Body of pancreas (tissue), 4 donors: Measurements from ENCODE around the gene COQ4. TPM values are rescaled to one million over a fixed set of nuclear protein-coding genes. Genes with fewer than 3 reads are reported as not detected.

Source experiments
- ATAC-seq: fragments of 150-250 bp; one replicate; pipeline ENCODE4 v1.9.1; 2016
- DNase-seq, 4 donors: peaks; one replicate each; pipeline ENCODE4 v3.0.0-alpha.2; 2019
- H3K27ac ChIP-seq, 4 donors: fragments of 200-600 bp; sonication (generic); 1 replicate in 3 of 4; 2 replicates in 1 of 4; pipeline versions ENCODE4 v1.5.1 to v1.6.1; 2016 to 2019; ENCODE audit warnings: mild to moderate bottlenecking in 1 of 4, mixed read lengths in 1 of 4, moderate library complexity in 1 of 4
- H3K27me3 ChIP-seq, 2 donors: fragments of 200-600 bp; sonication (generic); one replicate each; pipeline ENCODE4 v1.6.0; 2016; ENCODE audit warnings: mild to moderate bottlenecking in 1 of 2
- H3K36me3 ChIP-seq, 2 donors: fragments of 200-600 bp; sonication (generic); replicated peaks in 1 of 2; 2 replicates each; pipeline ENCODE4 v1.5.1; 2016; ENCODE audit warnings: low read depth in 2 of 2; ENCODE audit not compliant: insufficient read depth in 1 of 2
- H3K4me1 ChIP-seq: fragments of 200-600 bp; sonication (generic); one replicate; pipeline ENCODE4 v1.6.0; 2016
- H3K4me3 ChIP-seq, 2 donors: fragments of 200-600 bp; sonication (generic); 1 replicate in 1 of 2; 2 replicates in 1 of 2; pipeline ENCODE4 v1.5.1; 2016 to 2019
- H3K9me3 ChIP-seq, 3 donors: fragments of 200-600 bp; sonication (generic); 1 replicate in 2 of 3; 2 replicates in 1 of 3; pipeline ENCODE4 v1.5.1; 2016
- CTCF ChIP-seq, 7 experiments: fragments of 450-650 bp in 4 of 7; fragments of 200-600 bp in 3 of 7; sonication (generic) in 3 of 7; IDR thresholded peaks; one replicate each; pipeline ENCODE4 v1.5.1; 2016 to 2019; ENCODE audit warnings: antibody characterized with exemption in 7 of 7
- POLR2A ChIP-seq, 3 donors: fragments of 450-650 bp; IDR thresholded peaks; one replicate each; pipeline ENCODE4 v1.6.1; 2016; ENCODE audit warnings: antibody characterized with exemption in 3 of 3, mild to moderate bottlenecking in 2 of 3
- WGBS, 2 donors: methylation state at CpG; one replicate each; pipeline ENCODE4 v1.1.5; 2017; 5-methylcytosine and 5-hydroxymethylcytosine counted together
- intact Hi-C: fragments of 100-400 bp; cut with DNase I; formaldehyde crosslinking; loops from one replicate; pipeline ENCODE4 v1.15.1; 2023
- total RNA-seq, 2 donors: library from RNA; depleted of rRNA; stranded (reverse); fragments of >200 nt; gene quantifications; one replicate each; pipeline ENCODE4 v1.1.0, GENCODE V29; 2016

The COQ4 gene
- total RNA-seq, 2 donors from 2014 or later = 37.4 to 89.7 TPM

DNA sequence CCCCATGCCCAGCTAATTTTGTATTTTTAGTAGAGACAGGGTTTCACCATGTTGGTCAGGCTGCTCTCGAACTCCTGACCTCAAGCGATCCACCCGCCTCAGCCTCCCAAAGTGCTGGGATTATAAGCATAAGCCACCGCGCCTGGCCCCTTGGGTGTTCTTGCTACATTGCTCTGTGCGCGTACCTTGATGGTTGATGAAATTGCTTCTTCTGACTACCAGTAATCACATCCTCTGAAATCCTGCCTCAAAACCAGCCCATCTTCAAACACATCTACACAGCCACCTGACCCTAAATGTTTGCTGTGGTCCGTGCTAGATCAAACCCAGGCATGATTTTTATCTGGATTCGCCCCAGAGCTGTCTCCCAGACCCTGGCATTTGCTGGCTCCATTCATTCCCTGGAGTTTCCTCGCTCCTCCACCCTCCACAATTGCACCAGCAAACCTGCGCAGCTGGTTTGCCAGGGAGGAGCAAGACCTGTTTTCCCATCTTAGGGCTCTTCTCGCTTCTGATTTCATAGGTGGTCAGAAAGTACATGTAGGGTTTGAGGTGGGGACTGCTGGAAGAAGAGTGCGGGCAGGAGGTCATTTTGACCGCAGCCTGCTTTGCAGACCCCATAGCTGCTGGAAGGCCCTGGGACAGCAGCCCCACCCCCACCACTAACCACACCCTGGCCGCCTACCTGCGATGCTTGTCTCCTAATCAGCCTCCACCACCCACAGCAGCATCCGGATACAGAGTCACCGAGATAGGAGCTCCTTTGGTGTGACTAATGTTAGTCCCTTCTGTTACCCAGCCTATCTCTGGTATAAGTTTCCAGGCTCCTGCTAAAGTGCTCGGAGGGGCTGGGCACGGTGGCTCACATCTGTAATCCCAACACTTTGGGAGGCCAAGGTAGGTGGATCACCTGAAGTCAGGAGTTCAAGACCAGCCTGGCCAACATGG lies 23.8 kb upstream of the COQ4 start:
- H3K4me1 ChIP-seq = peaks cover 7% of the 10 kb centered on the region
- no peaks in the 10 kb centered on the region for H3K27me3 ChIP-seq
- no peak for TF ChIP-seq CTCF (IDR thresholded peaks at IDR 0.05)
- TF ChIP-seq POLR2A (IDR thresholded peaks at IDR 0.05) = no peak
- ATAC-seq (no peak), DNase-seq (no peak)
- no peak overlapping the region for H3K27ac ChIP-seq
- H3K9me3 ChIP-seq = no peaks in the 10 kb centered on the region
- 70 to 78% methylated on average over 17 to 20 of the region's 20 CpGs for WGBS, 2 donors
- intact Hi-C loops = no loop called here
- no peaks in the 10 kb centered on the region for H3K36me3 ChIP-seq
- no peak overlapping the region for H3K4me3 ChIP-seq

- intact Hi-C loops = no loop called here
- Histone ChIP-seq H3K9me3 (no peaks in the 10 kb centered on the region), H3K4me1 (no peaks in the 10 kb centered on the region), H3K27me3 (no peaks in the 10 kb centered on the region), H3K36me3 (no peaks in the 10 kb centered on the region), H3K4me3 (no peak overlapping the region), H3K27ac (no peak overlapping the region)
- 72 to 79% methylated on average over 9 of the region's 9 CpGs for WGBS, 2 donors
- DNase-seq = no peak
- TF ChIP-seq CTCF (IDR thresholded peaks at IDR 0.05) = no peak
- no peak for TF ChIP-seq POLR2A (IDR thresholded peaks at IDR 0.05)
- ATAC-seq = no peak
These were observed 18.3 kb upstream of the COQ4 start for GRCh38 chr9:128304136-128304970.

DNA sequence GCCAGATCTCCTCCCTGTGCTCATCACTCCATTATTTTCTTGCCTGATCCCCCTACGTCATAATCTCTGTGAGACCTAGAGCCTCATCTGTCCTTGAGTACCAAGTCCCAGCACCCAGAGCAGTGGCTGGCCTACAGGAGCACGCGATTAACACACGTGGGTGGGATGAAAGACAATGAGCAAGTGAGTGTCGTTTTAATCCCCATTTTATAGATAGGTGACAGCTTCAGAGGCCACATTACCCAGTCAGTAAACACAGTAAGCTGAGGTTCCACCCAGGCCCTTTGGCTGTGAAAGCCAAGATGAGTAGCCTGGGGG lies 17.7 kb upstream of the COQ4 start:
- 53 to 60% methylated on average over 5 of the region's 5 CpGs for WGBS, 2 donors

DNA sequence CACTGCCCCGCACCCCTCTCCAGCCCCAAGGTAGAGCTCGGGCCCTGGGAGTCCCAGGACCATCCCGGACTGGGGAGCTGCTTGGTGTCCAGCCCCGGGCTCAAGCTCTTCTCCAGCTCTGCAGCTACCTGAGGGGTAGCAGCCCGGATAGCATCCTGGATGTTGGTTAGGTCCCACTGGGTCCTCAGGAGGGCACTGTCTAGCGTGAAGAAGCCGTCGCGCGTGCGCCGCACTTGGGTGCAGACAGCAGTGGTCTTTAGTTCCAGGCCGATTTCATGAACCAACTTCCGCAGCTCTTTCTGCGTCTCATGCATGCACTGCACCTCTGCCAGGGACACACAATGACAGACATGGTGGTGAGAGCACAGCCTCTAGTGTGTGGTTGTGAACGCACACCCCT lies 13.1 kb upstream of the COQ4 start:
- H3K4me1 ChIP-seq = no peaks in the 10 kb centered on the region
- no peak for DNase-seq
- no peak for TF ChIP-seq POLR2A (IDR thresholded peaks at IDR 0.05)
- TF ChIP-seq CTCF (IDR thresholded peaks at IDR 0.05) = no peak
- WGBS, 2 donors = 86 to 91% methylated on average over 4 to 14 of the region's 16 CpGs
- intact Hi-C loops = no loop called here
- no peak for ATAC-seq
- H3K27ac ChIP-seq = no peak overlapping the region
- H3K4me3 ChIP-seq = no peak overlapping the region
- no peaks in the 10 kb centered on the region for H3K27me3 ChIP-seq
- no peaks in the 10 kb centered on the region for H3K9me3 ChIP-seq
- H3K36me3 ChIP-seq = peaks cover 0 to 14% of the 10 kb centered on the region in 2 donors

More for the DNA sequence above, 17.7 kb upstream of the COQ4 start:
- Histone ChIP-seq H3K36me3 (peaks cover 0 to 5% of the 10 kb centered on the region in 2 donors), H3K9me3 (no peaks in the 10 kb centered on the region), H3K27ac (no peak overlapping the region), H3K4me3 (no peak overlapping the region), H3K27me3 (no peaks in the 10 kb centered on the region), H3K4me1 (no peaks in the 10 kb centered on the region)
- TF ChIP-seq CTCF (IDR thresholded peaks at IDR 0.05) (no peak), POLR2A (IDR thresholded peaks at IDR 0.05) (no peak)
- intact Hi-C loops = no loop called here
- DNase-seq = no peak
- ATAC-seq = no peak
